HG03575 (cell line): Measurements from ENCODE around the gene EXOC3L4.
"Not testable (repeated sequence)": the region's sequence is repeated elsewhere in the genome, so short reads cannot be mapped to it uniquely, and the experiment has no call there.

ENCODE experiments used
- ATAC-seq: cut with Tn5 transposase; IDR thresholded peaks from one replicate; pipeline ENCODE4 v1.9.1; 2021; ENCODE audit not compliant: unreplicated experiment, insufficient number of reproducible peaks, low FRiP score; ENCODE audit errors: extremely low read depth

EXOC3L4 gene

DNA sequence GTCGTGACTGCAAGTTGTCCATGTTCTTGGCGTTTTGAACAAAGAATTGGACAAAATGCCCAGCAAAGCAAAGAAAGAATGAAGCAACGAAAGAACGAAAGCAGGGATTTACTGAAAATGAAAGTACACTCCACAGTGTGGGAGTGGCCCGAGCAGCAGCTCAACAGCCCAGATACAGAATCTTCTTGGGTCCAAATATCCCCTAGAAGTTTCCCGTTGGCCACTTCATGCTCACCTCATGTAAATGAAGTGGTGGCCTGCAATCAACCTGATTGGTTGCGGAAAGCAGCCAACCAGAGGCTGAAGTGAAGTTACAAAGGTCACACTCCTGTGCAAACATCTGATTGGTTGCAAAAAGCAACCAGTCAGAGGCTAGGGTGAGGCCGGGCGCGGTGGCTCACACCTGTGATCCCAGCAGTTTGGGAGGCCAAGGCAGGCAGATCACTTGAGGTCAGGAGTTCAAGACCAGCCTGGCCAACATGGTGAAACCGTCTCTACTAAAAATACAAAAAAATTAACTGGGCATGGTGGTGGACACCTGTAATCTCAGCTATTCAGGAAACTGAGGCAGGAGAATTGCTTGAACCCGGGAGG lies 20.7 kb downstream of the EXOC3L4 start:
- not testable (repeated sequence) for ATAC-seq

DNA sequence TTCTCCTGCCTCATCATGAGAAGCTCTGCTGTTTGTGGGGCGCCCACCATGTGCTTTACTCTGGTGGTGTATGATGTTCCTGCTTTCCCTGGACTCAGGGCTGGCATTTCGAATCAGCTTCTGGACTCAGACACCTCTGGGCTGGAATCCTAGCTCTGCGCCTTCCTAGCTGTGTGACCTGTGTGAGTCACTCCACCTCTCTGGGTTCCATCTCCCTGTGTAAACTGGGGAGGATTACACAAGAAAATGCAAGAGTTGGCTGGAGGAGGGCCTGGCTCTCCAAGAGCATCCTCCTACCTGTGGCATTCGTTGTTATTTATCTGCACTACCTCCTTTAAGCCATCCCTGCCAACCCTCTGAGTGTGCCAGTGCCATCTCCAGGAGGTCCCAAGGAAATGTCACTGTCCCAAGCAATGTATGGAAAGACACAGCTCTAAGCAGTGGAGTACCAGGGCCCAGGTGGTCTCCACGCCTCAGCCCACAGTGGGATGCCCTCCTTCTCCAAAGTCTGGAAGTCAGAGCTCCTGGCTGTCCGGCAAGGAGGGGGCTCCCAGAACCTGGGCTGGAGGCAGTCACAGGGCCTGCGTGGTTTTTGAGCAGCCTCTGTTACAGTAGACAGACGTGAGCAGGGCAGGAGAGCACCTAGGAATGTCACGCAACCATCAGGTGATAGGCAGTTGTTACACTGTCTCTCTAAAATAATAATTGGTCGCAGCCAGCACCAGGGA lies 21.5 kb downstream of the EXOC3L4 start:
- ATAC-seq: no peak

DNA sequence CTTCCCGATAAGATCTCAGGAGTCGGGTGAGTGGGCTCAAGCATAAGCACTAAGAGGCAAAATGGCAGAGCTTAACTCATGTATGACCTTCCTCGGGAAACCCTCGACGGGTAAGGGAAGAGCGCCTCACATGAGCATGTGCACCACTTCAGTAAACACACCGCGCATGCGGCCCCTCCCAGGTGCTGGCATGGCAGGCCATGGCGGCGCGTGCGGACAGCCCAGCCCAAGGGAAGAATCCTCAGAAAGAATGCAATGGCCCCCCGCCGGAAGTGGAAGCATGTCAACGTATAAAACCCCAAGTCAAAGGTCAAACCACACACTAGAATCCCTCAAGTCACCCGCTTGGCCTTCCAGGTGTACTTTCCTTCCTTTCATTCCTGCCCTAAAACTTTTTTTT lies 22.1 kb downstream of the EXOC3L4 start:
- no peak for ATAC-seq

DNA sequence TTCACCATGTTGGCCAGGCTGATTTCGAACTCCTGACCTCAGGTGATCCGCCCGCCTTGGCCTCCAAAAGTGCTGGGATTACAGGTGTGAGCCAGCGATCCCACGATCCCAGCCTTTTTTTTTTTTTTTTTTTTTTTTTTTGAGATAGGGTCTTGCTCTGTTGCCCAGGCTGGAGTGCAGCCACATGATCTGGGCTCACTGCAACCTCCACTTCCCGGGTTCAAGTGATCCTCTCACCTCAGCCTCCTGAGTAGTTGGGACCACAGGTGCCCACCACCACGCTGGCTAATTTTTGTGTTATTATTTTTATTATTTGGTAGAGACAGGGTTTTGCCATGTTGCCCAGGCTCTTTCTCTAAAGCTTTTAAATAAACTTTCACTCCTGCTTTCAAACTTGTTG lies 23.0 kb downstream of the EXOC3L4 start:
- not testable (repeated sequence) for ATAC-seq

DNA sequence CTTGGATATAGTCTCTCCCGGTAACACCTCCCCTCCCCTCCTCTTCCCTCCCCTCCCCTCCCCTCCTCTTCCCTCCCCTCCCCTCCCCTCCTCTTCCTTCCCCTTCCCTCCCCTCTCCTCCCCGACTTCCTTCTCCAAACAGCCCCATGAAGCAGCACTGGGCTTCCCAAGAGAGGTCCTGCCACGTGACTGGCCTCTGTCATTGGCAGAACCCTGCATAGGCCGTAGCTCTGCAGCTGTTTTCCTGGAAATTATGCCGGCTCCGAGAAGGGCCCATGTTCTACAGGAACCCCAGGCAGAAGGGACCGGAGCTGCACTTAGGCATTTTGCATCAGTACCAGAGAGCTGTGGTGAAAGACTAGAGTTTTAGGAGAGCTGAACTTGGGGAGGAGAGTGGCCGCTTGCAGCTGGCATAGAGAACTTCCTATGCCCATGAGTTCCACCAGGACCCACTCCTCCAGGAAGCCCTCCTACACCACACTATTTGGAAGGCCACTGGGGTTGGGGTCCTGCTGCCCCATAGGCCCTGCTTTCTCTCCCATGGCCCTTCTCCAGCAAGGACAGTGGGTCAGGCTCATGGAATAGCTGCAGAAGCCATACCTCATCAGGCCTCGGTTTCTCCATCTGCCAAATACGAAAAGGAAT lies 23.6 kb downstream of the EXOC3L4 start:
- ATAC-seq: no peak

DNA sequence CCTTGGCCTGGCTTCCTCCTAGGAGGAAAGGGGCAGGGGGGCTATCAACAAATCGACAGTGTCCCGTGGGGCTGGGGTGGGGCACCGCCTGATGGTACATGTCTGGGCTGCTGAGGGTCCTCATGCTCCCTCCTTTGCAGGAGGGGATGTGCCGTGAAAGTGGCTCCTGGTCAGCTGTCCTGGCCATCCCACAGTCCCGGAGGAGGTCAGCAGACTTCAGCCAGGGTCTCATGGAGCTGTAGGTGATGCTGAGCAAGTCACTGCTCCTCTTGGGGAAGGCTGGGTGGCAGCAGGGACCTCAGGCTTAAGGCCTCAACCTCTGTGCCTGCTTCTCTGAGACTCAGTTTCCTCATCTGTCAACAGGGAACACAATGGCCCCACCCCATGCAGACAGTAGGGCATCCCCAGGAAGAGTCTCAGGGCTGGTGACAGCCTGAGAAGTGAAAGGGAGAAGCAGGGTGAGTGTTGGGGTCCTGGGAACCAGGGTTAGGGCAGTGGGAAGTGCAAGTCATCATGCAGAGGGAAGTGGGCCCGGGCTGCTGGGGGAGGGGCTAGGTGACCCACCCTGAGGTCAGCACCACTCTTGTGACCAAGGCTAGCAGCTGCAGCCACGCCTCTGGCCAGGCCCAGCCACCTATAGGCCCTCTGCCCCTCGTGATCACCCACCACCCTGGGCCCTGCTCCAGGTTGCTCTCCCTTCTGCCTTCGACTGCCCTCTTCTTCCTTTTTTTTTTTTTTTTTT lies 24.3 kb downstream of the EXOC3L4 start:
- ATAC-seq: no peak

- ATAC-seq: not testable (repeated sequence)
These were observed 25.0 kb downstream of the EXOC3L4 start for GRCh38 chr14:103119527-103119926.

GRCh38 chr14:103121121-103121845 lies 26.8 kb downstream of the EXOC3L4 start:
- ATAC-seq: no peak

DNA sequence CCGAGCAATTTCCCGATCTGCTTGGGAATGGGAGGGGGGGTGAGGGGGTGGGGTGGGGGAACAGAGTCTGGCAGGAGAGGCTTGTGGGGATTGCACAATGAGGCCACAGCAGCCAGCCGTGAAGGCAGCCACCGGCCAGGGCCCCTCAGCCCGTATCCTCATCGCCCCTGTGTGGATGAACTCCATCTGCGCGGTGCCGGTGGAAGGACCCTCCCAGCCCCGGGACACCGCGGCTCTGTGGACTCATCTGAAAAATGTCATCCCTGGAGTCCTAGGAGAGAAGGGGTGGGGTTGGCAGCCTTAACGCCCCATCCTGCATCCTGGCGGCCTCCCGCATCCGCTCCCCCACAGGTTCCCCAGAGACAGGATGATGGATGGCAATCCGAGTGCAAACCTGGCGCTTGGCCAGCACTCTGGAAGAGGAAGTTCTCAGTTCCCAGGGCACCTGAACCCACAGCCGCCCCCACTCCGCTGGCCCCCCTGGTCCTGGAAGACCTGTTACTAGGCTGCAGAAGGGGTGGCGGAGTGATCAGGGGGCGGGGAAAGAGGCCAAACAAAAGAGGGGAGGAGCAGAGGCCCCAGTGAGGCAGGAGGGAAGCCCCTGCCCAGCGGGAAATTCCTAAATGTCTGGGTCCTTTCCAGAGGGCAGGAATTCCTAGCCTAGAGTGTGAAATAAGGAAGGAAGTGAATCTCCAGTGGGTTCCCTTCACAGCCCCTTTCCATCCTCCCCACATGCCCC lies 27.5 kb downstream of the EXOC3L4 start:
- ATAC-seq: no peak

DNA sequence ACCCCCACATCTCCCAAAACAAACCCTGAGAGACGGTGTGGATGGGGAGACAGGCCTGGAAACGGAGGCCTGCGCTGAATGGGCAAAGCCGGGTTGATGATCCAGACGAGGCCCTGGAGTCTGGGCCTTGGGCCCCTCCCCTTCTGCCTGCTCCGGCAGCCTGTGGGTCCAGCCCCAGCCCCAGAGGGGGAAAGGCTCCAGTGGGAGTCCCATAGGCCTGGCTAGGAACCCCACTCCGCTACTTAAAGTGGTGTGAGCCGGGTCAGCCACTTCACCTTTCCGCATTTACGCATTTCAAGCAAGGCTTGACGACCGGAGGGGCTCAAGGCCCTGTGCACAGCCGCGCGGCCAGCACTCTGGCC lies 28.0 kb downstream of the EXOC3L4 start:
- ATAC-seq: no peak

DNA sequence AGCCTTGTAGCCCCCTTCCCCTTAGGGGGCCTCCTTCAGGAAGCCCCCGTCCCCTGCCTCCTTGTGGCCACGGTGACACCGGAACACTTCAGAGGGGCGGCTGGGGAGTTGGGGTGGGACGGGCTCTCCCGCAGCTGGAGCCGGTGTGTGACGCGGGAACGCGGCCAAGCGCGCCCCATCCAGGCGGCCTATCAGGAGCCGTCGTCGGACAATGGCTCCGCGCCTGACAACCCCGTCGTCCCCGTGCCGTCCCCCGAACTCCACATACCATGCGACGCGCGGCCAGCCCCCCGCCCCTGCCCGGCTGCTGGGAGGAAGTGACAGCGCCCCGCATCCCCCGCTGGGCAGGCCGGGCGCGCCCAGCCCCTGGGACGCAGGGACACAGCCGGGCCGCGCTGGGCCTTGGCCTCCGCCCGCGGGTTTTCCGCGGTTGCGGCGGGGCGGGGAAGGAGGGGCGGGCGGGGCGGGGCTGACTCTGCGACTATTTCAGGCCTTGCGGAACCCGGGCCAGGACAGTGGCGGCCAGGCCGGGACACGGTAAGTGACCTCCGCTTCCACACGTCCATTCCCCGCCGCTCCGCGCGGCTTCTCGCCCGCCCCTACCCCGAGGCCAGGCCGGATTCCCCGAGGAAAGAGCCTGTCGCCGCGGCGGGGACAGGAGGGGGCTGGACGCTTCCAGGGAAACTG lies 28.6 kb downstream of the EXOC3L4 start, which contains the start of gene TNFAIP2:
Gene TNFAIP2 (plus strand): TSS at position 515 of the 687 bp plus-strand sequence. CDS start 2,997 bp downstream, outside the sequence.
- ATAC-seq: no peak

DNA sequence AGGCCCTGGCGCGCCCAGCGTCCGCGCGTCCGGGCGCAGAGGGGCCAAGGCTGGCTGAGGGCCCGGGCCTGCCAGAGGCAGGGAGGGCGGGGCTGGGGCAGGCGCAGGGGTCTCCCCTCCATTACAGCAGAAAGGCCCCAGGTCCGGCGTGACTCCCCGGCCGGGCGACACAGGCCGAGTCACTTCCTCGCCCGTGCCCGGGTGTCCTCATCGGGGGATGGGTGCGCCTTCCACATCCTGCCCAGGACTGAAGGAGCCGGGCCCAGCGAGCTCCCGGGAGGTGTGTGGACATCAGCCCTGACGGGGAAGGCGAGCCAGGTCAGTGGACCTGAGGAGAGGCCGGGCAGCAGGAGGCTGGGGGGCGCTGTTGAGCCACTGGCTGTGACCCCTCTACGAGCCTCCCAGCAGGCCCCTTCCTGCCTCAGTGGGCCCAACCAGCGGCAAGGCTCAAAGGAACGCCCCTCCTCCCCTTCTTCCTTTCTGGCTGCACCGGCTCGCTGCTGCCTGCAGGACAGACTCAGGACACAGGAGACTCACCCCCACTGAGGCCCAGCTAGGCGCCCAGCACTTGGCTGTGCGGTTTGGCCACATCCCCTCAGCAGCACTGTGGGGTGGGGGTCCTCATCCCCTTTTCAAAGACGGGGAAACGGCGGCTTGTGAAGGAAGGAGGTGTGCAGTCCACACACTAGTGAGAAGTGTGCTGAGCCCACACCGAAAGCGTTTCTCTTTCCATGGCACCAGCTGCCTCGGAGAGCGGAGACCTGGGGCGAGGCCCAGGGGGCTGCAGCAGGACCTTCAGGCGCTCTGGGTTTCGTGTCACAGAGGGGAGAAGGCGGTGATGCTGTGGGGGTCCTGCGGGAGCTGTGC lies 29.3 kb downstream of the EXOC3L4 start:
- ATAC-seq: no peak

DNA sequence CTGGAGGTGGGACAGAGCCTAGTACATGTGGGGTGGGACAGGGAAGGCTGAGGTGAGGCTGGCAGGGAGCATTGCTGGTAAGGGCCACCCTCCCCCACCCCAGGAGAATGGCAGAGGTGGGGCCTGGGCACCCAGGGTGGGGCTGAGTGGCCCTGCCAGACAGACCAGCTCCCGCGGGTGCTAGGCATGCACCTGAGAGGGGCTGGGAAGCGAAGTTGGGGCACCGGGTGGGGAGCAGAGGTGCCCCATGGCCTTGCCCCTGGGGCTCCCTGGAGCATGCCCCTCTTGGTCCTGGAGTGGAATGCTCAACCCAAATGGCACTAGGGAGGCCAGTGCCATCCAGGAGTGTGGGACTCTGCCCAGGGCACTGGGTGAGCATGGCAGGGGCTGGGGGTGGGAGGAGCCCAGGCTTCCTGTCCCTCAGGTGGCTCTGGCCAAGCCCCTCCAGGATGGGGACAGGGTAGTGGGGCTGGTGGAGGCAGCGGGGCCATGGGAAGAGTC lies 30.0 kb downstream of the EXOC3L4 start:
- ATAC-seq: no peak

DNA sequence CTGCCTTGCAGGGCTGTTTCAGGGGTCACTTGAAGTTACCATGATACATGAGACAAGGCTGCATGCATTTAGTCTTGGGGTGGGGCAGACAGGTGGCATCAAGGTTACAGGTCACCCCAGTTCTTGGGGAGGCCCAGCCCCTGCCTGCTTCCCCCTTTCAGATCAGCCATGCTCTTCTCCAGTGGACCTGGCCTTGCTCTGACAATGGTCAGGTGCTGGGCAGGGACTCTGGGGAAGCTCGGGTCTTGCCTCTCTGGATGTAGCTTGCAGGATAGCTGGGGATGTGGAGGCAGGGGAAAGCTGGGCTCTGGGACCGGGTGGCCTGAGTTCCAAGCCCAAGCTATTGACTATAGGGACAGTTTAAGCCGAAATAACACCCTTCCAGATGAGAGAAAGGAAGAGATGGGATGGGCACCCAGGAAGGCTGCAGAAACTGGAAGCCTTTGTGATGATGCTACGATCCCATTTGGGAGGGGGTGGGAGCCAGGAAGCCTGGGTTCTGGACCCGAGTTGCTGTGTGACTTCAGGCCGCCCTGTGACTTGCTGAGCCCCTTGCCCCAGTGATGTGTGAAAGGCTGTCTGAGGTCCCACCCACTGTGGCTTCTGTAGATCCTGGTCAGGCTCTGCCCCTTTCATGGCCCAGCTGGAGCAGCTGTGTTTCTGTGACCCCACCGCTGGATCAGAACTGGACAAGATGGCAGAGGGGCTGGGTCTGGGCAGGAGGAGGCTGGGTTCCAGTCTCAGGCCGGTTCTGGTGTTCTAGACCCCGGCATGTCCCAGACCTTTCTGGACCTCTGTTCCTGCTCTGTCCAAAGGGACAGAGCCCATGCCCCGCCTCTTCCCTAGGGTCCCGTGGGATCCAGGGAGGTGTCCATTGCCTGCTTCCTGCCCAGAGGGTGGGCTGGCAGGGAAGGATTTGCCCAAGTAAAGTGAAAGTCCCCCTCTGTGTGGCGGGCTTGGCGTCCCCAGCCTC lies 30.9 kb downstream of the EXOC3L4 start:
- no peak for ATAC-seq

GRCh38 chr14:103126088-103126872 lies 31.8 kb downstream of the EXOC3L4 start:
- ATAC-seq: no peak
